Medulla oblongata (tissue), 1 donor: ENCODE data around the gene RUVBL2.

Experiments
- DNase-seq: peaks from one replicate; pipeline ENCODE4 v3.0.0-alpha.2; 2015; ENCODE audit errors: extremely low spot score

Gene RUVBL2

DNA sequence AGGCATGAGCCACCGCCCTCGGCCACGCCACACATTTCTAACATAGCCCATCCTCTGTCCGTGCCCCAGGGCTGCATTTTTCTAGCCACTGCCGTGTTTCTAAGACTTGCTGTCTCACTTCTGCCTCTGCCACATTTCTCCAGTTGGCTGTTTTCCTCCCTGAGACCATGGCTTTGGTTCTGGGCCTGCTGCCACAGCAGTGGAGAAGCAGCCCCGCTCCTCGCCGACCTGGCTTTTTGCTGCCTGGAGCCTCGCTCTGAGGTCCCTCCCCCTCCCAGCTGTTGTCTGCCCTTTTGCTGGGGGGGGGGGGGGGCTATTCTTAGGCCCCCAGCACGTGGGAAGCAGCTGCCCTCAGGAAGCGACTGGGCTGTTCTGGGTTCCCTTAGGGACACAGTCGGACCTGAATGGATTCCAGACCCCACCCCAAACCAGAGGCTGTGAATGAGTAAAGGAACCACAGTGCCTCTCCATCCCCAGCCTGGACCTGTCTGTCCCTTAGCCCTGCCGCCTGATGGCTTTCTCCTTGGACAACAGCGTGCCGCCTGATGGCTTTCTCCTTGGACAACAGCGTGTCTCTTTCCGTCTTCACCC lies 3.9 kb upstream of the RUVBL2 start:
- DNase-seq = peak; percentile 66

- DNase-seq = no peak
Observed at GRCh38 chr19:48990400-48990799, 3.3 kb upstream of the RUVBL2 start.

- no peak for DNase-seq
Observed at GRCh38 chr19:48991011-48991609, 2.6 kb upstream of the RUVBL2 start.

DNA sequence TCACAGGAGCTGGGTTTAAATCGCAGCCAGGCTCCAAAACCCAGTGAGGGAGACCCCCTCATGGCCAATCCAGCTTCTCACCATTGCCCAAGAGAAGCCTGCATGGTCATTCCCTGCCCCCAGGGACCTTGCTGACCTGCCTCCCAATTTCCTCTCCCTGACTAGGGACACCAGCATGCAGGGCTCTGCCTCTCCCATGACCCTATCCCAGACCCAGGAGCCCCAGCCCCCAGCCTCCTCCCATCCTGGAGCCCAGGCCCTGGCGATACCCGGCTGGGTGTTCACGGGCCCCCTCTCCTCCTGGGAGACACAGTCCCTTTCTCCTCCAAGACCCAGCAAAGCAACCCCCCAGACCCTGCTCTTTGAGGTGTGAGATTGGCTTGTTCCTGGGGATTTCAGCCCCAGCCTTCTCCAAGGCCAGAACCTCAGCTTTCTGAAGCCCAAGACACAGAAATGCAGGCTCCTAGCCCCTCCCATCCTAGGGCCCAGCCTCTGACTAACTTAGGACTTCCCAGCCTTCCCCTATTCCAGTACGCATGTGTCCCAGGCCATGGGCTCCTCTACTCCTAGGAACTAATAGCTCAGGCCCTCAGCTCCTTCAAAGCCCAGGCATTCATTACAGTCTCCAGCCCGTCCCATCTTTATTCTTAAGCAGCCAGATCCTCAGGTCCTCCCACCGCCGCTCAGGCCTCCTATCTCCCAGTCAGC lies 1.7 kb upstream of the RUVBL2 start:
- DNase-seq = peak; percentile 62

DNA sequence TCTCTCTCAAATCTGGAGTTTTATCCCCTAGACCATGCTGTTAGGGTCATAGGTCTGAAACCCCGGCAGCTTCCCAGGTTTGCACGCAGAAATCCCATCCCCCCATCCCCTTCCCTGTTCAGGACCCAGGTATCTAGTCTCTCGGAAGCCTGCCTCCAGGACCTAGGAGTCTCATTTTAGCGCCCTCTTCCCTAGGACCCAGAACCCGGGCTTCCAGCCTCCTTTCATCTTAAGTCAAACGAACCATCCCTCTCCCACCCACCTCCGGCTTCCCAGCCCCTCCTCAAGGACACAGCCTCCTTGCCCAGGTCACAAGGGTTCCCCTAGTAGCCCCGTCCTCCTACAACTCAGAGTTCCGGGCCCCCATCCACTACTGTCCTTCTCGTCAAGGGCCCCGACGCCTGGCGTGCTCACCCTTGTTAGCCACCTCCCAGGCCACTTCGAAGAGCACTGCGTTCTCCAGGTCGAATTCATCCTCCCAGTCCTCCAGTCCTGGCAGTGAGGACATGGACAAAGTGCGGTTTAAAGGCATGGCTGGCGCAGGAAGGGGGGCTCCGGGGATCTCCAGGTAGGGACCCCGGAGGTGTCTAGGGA lies 1.0 kb upstream of the RUVBL2 start:
- peak; percentile 38 for DNase-seq

DNA sequence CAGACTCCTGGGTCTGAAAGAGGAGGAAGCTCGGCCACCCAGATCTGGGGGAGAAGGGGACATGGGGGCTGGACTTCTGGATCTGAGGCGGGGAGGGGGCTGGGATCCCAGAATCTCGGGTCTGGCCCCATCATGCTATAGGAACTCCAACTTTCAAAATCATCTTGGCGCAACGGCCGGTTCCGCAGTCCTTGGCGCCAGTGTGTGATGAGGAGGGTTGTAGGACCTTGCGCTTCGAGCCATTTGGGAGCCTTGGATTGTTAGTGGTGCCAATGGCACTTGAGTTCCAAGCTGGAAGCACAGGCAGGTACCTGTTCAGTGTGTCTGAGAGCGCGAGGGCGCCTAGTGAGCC lies 324 bp downstream of the RUVBL2 start:
- no peak for DNase-seq

DNA sequence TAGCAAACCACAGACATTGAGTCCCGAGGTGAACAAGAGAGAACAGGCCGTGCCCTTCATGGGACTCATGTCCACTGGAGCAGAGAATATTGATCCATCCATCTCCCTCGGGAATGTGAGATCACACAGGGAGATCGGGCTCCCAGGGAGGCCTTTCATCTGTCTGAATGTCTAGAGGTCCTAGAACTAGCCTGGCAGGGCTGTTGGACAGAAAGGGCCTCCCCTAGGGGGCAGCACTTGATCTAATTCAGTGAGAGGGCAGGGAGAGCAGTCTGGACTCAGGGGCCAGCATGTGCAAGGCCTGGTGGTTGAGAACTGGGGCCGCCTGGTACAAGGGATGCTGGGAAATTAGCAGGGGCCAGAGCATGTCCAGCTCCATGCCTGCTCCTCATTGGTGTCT lies 4.3 kb downstream of the RUVBL2 start:
- no peak for DNase-seq

GRCh38 chr19:48999481-49000325 lies 6.0 kb downstream of the RUVBL2 start:
- DNase-seq = no peak

GRCh38 chr19:49004133-49004532 lies 10.4 kb downstream of the RUVBL2 start:
- no peak for DNase-seq

DNA sequence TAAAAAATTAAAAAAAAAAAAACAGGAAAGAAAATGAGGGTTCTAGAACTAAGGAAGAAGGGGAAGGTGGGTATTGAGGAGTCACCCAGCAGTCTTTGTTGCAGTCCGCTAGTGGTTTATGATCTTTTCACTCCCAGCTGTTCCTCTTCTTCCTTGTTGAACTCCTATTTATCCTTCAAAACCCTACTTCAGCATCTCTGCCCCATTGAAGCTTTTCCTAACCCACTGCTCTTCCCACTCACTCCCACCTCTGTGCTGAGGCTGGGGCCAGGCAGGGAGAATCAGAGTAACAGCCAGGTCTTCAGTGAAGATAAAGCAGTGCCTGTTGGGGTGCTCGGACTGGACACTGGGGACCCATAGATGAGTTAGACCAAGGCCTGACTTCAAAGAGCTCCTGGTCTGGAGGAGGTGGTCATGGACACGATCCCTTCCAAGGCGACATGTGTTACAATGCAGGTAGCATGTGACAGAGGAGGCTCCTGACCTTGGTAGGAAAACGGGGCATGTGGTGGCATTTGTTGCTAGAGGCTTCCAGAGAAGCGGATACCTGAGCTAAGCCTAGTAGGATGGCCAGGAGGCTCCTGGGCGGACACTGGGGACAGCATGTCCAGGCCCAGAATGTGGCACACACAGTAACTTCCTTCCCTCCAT lies 11.4 kb downstream of the RUVBL2 start:
- no peak for DNase-seq

DNA sequence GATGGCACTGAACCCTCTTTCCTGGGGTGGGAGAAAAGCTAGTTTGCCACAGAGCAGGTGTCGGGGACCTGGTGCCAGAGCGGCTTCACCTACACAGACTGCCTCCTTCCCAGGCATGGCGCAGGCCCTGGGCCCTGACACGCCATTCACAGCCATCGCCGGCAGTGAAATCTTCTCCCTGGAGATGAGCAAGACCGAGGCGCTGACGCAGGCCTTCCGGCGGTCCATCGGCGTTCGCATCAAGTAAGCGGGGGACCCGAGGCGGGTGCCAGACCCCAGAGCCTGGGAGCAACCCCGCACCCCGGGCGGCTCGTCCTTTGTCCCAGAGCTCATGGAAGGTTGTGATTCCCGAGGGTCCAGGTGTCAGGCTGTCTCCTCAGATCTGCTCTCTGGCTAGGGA lies 13.2 kb downstream of the RUVBL2 start:
- no peak for DNase-seq

DNA sequence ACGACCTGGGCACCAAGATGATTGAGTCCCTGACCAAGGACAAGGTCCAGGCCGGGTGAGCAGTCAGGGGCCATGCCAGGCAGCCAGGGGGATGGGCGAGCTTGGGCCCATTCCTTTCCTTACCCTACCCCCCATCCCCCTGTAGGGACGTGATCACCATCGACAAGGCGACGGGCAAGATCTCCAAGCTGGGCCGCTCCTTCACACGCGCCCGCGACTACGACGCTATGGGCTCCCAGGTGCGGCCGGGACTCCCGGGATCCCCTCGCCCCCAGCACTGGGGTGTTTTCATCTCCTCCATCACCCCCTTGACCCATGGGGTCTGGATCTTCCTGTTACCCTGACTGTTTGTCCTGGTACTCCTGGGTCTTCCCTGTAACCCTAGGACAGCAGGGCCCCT lies 16.1 kb downstream of the RUVBL2 start:
- no peak for DNase-seq

DNA sequence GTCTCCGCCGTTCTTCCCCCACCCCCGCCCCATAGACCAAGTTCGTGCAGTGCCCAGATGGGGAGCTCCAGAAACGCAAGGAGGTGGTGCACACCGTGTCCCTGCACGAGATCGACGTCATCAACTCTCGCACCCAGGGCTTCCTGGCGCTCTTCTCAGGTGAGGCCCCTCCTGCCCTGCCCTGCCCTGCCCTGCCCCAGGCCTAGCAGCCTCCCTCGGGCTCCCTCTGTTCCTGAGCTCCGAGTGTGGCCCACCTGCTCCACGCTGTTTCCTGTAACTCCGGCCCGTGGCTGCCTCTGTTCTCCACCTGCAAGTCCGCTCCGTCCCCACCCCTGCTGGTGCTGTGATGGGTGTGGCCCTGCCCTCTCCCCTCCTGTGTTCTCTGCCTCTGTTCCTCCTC lies 16.8 kb downstream of the RUVBL2 start:
- no peak for DNase-seq

DNA sequence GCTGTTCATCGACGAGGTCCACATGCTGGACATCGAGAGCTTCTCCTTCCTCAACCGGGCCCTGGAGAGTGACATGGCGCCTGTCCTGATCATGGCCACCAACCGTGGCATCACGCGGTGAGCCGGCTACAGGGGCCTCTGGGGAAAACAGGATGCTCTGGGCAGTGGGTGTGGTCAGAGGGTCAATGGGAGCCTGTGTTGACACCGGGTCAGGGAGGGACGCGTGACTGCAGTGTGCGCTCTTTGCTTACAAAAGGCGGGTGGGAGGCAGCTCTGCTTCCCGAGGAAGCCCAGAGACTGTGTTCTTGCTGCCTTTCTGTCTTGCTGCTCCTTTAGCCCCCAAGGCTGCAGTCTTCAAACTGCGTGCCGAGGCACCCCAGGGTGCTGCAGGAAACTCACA lies 17.5 kb downstream of the RUVBL2 start:
- no peak for DNase-seq

- DNase-seq = no peak
Observed at GRCh38 chr19:49014123-49014869, 20.6 kb downstream of the RUVBL2 start.

DNA sequence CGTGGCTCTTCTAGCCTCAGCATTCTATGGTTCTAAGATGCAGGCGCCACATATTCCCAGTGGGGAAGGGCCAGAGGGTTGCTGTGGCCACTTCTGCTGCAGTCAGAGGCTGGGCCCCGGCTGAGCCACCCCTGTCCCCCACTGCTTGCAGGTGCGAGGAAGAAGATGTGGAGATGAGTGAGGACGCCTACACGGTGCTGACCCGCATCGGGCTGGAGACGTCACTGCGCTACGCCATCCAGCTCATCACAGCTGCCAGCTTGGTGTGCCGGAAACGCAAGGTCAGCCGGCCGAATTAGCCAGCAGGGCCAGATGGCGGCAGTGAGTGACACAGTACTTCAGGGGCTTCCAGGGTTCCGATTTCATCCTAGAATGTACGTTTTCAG lies 21.2 kb downstream of the RUVBL2 start:
- no peak for DNase-seq

GRCh38 chr19:49016067-49016839 lies 22.6 kb downstream of the RUVBL2 start:
- no peak for DNase-seq

DNA sequence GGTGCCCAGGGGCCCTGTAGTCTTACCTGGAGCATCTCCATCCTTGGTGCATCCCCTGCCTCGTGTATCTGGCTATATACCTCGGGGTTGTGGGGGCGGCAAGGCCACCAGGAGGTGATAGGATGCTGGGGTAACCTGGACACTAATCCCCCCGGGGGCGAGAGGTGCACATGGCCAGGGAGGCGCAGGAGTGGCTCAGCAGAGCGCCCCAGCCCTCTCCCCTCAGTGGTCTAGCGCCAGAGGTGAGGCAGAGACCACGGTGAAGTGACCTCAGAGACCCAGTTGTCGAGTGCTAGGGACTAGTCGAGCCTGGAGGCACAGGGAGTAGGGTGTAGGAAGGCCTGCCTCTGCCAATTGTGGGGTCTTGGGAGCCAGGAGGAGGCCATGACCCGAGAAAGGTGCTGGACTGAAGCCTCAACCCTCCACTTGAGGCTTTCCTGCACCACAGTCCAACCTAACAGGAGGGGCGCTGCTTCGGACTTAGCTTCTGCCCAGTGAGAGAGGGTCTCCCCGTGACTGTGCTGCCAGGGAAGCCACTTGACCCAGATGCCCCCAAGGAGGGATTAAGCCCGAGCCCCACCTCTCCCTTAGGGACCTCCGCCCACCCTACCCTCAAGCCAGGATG lies 23.5 kb downstream of the RUVBL2 start, which contains the start of gene LHB:
TSS of gene LHB (minus strand) at position 51 of the 625 bp plus-strand sequence. CDS start at position 41, 10 bp downstream.
- DNase-seq = no peak

GRCh38 chr19:49017666-49018351 lies 24.1 kb downstream of the RUVBL2 start:
- no peak for DNase-seq
